ENCODE results near the gene PGAM2.

Gene PGAM2

DNA sequence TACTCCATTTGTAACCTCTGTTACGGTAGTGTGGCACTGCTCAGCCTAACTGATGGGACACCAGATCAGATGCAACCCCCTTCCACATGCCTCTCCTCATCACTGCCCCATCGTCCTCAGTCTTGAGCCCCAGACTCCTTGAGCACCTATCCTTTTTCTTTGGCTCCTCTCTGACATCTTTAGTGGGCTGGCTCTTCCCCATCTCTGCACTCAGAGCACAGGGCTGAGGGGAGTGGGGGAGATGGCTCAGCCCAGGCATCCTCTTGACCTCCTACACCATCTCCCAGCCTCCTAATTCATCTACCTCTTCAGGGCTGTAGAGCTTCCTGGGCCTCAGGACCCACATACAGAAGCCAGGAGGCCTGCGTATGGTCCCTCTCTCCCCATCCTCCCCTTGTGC lies 18.4 kb upstream of the PGAM2 start:
- DNase-seq (ENCODE audit: low spot score), result no peak

GRCh38 chr7:44082541-44083207 lies 17.3 kb upstream of the PGAM2 start:
- peak; percentile 94 for DNase-seq (ENCODE audit: low spot score)

DNA sequence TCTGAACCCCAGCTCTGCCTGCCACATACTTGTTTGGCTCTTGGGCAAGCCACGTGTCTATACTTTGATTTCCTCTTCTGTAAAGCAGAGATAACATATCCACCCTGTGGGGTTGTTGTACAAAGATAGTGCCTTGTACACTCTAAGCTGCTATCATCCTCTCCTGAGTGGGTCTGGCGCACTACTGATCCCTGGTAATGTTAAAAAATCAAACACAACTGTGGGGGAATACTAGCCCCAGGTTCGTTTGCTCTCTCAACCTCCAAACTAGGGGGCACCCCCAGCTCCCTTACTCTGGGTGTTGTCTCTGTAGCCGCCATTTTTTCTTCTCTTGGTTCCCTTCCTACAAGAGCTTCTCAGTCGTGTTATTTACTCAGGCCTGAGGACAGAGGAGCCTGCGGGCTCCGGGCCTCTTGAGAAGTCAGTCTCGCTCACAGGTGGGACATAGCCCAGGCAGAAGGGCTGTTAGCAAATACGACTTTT lies 15.9 kb upstream of the PGAM2 start:
- DNase-seq (ENCODE audit: low spot score), result peak; percentile 75

GRCh38 chr7:44080686-44081265 lies 15.4 kb upstream of the PGAM2 start:
- DNase-seq (ENCODE audit: low spot score), result no peak

GRCh38 chr7:44080118-44080517 lies 14.8 kb upstream of the PGAM2 start:
- DNase-seq (ENCODE audit: low spot score), result no peak

GRCh38 chr7:44079331-44080021 lies 14.1 kb upstream of the PGAM2 start:
- no peak for DNase-seq (ENCODE audit: low spot score)

DNA sequence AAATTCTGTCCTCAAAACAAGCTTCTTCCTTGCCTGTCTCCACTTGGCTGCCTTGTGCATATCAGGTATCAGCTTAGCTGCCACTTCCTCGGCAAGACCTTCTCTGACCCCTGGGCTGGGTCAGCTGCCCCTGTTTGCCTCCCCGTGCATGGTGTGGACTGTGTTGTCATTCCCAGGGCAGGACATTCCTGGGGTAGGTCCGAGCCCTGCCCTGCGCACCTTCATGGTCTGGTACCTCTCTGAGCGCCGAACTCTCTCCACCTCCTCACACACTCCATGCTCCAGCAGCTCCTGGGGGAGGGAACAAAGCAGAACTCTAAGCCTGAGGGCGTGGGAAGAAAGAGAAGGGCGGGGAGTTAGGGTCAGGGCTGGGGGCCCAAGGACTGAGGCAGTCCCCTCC lies 13.2 kb upstream of the PGAM2 start:
- DNase-seq (ENCODE audit: low spot score), result no peak

GRCh38 chr7:44077681-44078091 lies 12.3 kb upstream of the PGAM2 start:
- DNase-seq (ENCODE audit: low spot score), result no peak

DNA sequence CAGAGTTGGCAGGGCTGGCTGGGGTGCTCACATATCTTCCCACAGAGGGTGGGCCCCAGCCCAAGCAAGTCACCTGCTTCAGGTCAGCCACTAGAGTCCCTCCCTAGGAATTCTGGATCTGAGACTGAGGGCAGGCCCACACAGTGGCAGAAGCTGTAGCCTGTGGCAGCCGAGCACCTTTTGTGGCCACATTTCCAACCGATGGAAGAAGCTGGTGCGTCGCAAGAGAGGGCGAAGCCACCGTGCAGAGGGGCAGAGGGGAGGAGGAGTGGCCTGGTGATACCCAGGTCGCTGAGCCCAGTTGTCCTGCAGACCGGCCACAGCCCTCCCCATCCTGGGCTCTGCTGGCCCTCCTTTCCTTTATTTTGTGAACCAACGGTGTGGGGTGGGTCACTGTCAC lies 11.7 kb upstream of the PGAM2 start:
- DNase-seq (ENCODE audit: low spot score), result no peak

DNA sequence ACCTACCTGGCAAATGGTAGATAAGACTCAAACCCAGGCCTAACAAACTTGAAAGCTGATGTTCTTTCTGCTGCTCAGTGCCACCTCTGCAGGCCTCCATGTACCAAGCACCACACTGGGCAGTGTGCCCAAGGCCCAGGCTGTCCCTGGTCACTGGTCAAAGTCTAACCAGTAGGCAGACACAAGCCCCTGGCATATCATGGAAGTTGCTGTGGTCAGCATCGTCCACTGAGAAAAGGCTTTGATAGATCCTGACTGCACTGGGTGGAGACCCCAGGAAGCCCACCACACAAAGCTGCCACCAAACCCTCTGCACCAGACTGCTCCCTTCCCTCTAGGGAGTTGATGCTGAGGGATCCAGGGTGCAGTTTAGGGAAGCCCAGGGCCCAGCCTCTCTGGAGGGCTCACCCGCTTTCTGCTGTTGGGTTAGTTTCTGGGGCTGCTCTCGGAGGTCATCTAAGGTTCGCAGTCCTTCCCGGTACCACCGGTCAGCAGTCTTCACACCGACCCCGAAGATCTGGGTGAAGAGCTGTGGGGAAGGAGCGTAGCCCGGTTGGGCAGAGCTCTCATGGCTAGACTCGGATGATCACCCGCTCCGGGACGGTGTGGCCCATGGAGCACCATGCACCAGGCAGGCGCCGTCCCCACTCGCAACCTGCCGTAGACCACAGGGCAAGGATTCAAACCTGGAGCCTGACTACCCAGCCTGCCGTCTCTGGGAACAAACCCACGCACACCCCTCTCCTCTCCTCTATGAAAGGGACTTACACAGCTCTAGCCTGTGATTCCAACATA lies 10.9 kb upstream of the PGAM2 start:
- no peak for DNase-seq (ENCODE audit: low spot score)

- DNase-seq (ENCODE audit: low spot score), result no peak
Observed at GRCh38 chr7:44075296-44076075, 10.1 kb upstream of the PGAM2 start.

DNA sequence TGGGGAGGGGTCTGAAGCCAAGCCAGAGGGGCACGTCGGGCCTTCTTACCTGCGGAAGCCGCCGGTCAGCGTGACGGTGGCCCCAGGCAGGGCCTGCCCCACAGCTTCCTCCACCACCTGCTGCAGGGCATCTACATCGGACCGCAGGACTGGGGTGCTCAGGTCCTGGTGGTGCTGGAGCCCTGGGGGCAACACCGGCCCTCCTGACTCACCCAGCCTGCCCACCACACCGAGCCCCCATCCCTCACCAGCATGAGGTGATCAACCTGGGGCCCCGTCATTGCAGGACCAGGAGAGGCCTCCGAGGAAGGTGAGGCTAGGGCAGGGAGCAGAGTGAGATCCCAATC lies 9.0 kb upstream of the PGAM2 start:
- DNase-seq (ENCODE audit: low spot score), result no peak

DNA sequence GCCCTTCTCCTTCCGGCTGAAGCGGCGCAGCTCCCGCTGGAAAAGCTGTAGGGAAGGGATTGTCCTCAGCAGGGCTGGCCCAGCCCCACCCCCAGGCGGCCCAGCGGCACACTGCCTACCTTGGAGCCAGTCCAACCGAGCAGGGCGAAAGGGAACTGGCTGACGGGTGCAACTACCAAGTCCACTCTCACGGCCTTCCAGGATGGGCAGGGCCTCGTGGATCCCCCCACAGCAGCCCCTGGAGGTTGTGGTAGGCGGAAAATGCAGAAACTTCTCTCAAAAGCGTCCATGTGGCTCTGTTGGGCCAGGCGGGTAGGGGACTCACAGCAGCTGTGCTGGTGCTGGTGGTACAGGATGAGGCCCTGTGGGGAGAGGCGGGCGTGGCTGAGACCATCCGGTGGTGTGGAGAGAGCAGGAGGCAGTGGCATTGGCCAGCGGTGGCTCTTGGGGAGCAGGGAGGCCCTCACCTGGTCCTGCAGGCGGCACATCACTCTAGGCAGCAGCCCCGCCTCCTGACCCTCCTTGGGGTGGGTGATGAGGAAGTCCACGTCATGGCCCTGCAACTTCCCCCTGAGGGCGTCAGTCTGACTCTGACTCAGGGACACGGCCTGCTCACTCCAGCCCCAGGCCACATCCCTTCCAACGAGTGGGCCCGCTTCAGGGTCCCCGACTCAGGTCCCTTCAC lies 8.4 kb upstream of the PGAM2 start:
- DNase-seq (ENCODE audit: low spot score), result no peak

DNA sequence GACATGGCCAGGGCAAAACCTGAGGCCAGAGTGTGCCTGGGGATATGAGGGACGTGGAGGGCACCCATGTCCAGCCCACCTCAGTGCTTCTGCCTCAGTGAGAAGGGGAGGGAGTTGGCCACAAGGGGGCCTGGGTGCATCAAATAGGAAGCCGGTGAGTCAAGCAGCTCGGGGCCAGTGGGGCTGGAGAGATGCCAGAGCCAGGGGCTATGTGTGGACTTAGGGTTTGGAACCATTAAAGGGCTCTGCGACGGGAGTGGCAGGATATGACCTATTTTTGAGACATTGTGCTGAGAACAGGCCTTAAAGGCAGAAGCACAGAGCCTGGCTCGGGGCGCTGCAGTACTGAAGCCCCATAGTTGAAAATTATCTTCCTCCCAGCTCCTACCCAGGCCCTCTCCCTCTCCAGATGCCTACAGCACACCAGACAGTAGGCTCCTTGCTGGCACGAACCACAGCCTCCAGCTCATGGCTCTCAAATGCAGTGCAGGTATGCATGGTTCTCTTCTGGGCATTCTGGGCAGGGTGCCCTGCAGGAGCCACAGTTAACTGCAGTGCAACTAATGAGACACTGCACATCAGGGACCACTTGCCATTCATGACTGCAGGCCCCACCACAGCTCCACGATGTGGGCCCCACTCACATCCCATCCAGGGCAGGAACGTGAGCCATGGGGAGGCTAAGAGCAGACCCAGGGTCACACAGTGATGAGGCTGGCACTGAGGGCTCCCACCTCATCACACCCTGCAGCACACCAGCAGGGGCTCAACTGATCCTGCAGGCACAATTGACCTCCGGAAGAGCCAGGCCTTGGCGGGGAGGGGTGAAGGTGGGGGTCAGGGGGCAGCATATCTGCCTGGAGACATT lies 7.2 kb upstream of the PGAM2 start:
- DNase-seq (ENCODE audit: low spot score), result peak; percentile 43

DNA sequence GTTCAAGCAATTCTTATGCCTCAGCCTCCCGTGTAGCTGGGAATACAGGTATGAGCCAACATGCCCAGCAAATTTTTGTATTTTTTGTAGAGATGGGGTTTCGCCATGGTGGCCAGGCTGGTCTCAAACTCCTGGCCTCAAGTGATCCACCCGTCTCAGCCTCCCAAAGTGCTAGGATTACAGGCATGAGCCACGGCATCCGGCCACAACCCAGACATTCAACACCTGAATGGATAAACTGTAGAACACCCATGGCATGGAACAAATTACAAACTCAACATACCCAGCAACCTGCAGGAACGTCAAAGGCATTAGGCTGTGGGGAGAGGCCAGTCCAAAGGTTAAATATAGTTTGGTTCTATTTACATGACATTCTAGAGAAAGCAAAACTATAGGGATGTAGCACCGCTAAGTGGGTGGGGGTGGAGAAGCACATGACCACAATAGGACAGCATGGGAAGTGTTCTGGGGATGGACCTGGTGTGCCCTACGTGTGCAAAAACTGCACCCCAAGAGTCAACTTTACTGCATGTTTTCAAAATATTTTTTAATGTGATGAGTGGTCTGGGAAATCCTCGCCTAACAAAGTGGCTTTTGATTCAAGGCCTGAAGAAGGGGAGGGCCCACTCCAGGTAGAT lies 6.5 kb upstream of the PGAM2 start:
- DNase-seq (ENCODE audit: low spot score), result no peak

DNA sequence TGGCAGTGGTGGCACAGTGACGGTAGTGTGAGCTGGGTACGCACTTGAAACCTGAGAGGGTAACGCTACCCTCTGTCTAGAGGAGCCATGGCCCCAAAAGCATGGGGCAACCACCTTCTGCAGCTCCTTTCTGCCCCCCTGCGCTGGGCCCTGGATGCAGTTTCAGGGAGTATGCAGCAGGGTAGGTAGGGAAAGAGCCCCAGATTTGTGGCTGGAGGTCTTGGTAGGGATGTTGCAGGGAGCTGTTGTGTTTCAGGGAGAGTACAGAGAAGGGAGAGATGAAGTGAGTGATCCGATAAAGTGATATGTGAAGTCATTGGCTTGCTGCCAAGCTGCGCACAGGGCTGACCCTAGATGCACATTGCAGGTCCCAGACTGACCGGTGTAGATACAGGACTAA lies 2.7 kb upstream of the PGAM2 start:
- no peak for DNase-seq (ENCODE audit: low spot score)

GRCh38 chr7:44067064-44067951 lies 1.9 kb upstream of the PGAM2 start:
- no peak for DNase-seq (ENCODE audit: low spot score)

GRCh38 chr7:44066494-44067063 lies 1.2 kb upstream of the PGAM2 start:
- DNase-seq (ENCODE audit: low spot score), result no peak

DNA sequence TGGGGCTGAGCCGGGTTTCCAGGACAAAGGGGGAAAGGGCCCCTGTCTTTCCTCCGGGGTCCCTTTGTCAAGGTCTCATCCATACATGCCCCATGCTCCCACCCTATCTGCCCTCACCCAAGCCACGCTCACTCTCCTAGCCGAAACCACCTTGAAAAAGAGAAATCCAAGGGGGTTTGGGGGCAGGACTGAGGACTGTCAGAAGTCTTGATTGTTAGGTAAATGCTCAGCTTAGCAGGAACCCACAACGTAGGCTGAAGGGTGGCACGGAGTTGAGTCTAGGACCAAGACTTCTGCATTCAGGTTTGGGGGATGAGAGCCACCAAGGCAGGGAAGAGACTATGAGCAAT lies 719 bp upstream of the PGAM2 start:
- no peak for DNase-seq (ENCODE audit: low spot score)
